ENCODE data around the gene SHCBP1L.

- no peak for TF ChIP-seq CTCF (IDR thresholded peaks at IDR 0.05; ENCODE audit: borderline replicate concordance, extremely low read depth, low read length, poor library complexity, severe bottlenecking)
- no peak for TF ChIP-seq EZH2 (IDR thresholded peaks at IDR 0.05; ENCODE audit: borderline replicate concordance, low read depth, low read length, severe bottlenecking)
Measured at GRCh38 chr1:182913401-182913800, 39.6 kb downstream of the SHCBP1L start.
